PC-3 (cell line): ENCODE results near the gene ITGB1BP1. TPM values are rescaled to one million over a fixed set of nuclear protein-coding genes. Genes with fewer than 3 reads are reported as not detected.

Experiments used
- ATAC-seq: fragments of 200-7000 bp; cut with Tn5 transposase; 2 replicates; pipeline ENCODE4 v1.9.1; 2020; ENCODE audit warnings: mild to moderate bottlenecking, moderate library complexity
- BruUV-seq: library from RNA; stranded (reverse); fragments of 400-500 nt; replicated peaks from 2 replicates; lab custom pipeline; 2021; lab: Mats Ljungman, UMichigan
- CTCF ChIA-PET: fragments of 300-600 bp; sonication (Branson Sonifier 250); formaldehyde crosslinking; loops from one replicate; lab custom pipeline; 2022; ENCODE audit warnings: antibody characterized with exemption; lab: Charles Lee
- POLR2A ChIA-PET: fragments of 300-600 bp; sonication (Branson Sonifier 250); formaldehyde crosslinking; loops from one replicate; lab custom pipeline; 2022; ENCODE audit warnings: antibody characterized with exemption; ENCODE audit not compliant: unreplicated experiment; lab: Charles Lee
- DNase-seq: peaks from one replicate; pipeline ENCODE4 v3.0.0-alpha.2; 2015
- H2AFZ ChIP-seq: fragments of 300-600 bp; sonication (generic); 2 replicates; pipeline ENCODE4 v1.6.0; 2016; ENCODE audit warnings: antibody characterized with exemption, low read length
- H3F3A ChIP-seq: fragments of 300-600 bp; sonication (generic); one replicate; pipeline ENCODE4 v1.6.0; 2017; ENCODE audit warnings: antibody characterized with exemption, low read length, control low read depth, mild to moderate bottlenecking; ENCODE audit not compliant: unreplicated experiment
- H3K27ac ChIP-seq: fragments of 300-600 bp; sonication (generic); 2 replicates; pipeline ENCODE4 v1.5.1; 2016; ENCODE audit warnings: mild to moderate bottlenecking, low read length
- H3K27me3 ChIP-seq: fragments of 300-600 bp; sonication (generic); 2 replicates; pipeline ENCODE4 v1.6.1; 2016; ENCODE audit warnings: low read length, mixed read lengths
- H3K36me3 ChIP-seq: fragments of 300-600 bp; sonication (generic); 2 replicates; pipeline ENCODE4 v1.6.1; 2016; ENCODE audit warnings: low read depth, mixed run types, low read length, mixed read lengths
- H3K4me1 ChIP-seq: fragments of 300-600 bp; sonication (generic); 2 replicates; pipeline ENCODE4 v1.5.1; 2016; ENCODE audit warnings: low read length; ENCODE audit not compliant: insufficient read depth
- H3K4me2 ChIP-seq: fragments of 300-600 bp; sonication (generic); 2 replicates; pipeline ENCODE4 v1.6.0; 2016; ENCODE audit warnings: low read length
- H3K4me3 ChIP-seq: fragments of 300-600 bp; sonication (generic); 2 replicates; pipeline ENCODE4 v1.5.1; 2016; ENCODE audit warnings: mild to moderate bottlenecking, low read length, mixed read lengths
- H3K79me2 ChIP-seq: fragments of 300-600 bp; sonication (generic); 2 replicates; pipeline ENCODE4 v1.6.1; 2017; ENCODE audit warnings: low read length, mixed read lengths
- H3K9ac ChIP-seq: fragments of 300-600 bp; sonication (generic); 2 replicates; pipeline ENCODE4 v1.6.0; 2016; ENCODE audit warnings: mild to moderate bottlenecking, low read length
- H3K9me2 ChIP-seq: fragments of 300-600 bp; sonication (generic); replicated peaks from 2 replicates; pipeline ENCODE4 v1.6.1; 2016; ENCODE audit warnings: mixed run types, low read length, mixed read lengths
- H3K9me3 ChIP-seq: fragments of 300-600 bp; sonication (generic); 2 replicates; pipeline ENCODE4 v1.6.1; 2016; ENCODE audit warnings: low read length, mixed read lengths
- H4K20me1 ChIP-seq: fragments of 300-600 bp; sonication (generic); 2 replicates; pipeline ENCODE4 v1.6.1; 2016; ENCODE audit warnings: low read length, mixed read lengths
- EZH2 ChIP-seq: fragments of 300-600 bp; sonication (generic); IDR thresholded peaks from one replicate; pipeline ENCODE4 v1.6.1; 2017; ENCODE audit warnings: antibody characterized with exemption, mild to moderate bottlenecking, low read length; ENCODE audit not compliant: unreplicated experiment
- EZH2phosphoT487 ChIP-seq: fragments of 300-600 bp; sonication (generic); IDR thresholded peaks from 2 replicates; pipeline ENCODE4 v1.6.1; 2018; ENCODE audit warnings: mild to moderate bottlenecking, antibody characterized with exemption, low read length, borderline replicate concordance
- intact Hi-C: fragments of 100-400 bp; cut with micrococcal nuclease; formaldehyde crosslinking; loops from 2 replicates; pipeline ENCODE4 v1.9.0; 2023
- total RNA-seq: library from RNA; depleted of rRNA; stranded (reverse); fragments of >200 nt; gene quantifications from 2 replicates; pipeline ENCODE4 v1.2.3, GENCODE V29; 2014
- TF ChIP-seq, protein P1 (sequence below): fragments of 300-600 bp; sonication (generic); conservative IDR thresholded peaks from 2 replicates; pipeline ENCODE4 v1.5.1; 2017; ENCODE audit warnings: antibody characterized with exemption, low read depth, mild to moderate bottlenecking, low read length

ITGB1BP1 gene
- total RNA-seq, 1 experiment from 2014 or later: 77.6 TPM

GRCh38 chr2:9388950-9389911 is 34.1 kb downstream of the ITGB1BP1 start:
- Histone ChIP-seq H2AFZ (no peak overlapping the region), H3K9me3 (no peaks in the 10 kb centered on the region), H3K27ac (no peak overlapping the region), H4K20me1 (no peaks in the 10 kb centered on the region), H3K4me2 (no peak overlapping the region), H3K9ac (no peak overlapping the region), H3K4me1 (peaks cover 27% of the 10 kb centered on the region), H3K4me3 (no peak overlapping the region), H3K79me2 (no peaks in the 10 kb centered on the region), H3K36me3 (peaks cover 50% of the 10 kb centered on the region), H3K27me3 (no peaks in the 10 kb centered on the region), H3K9me2 (no peaks in the 10 kb centered on the region), H3F3A (peaks cover 7% of the 10 kb centered on the region)
- intact Hi-C loops: no loop called here
- no peak for ATAC-seq
- ChIA-PET CTCF (no interaction called here), POLR2A (no interaction called here)
- BruUV-seq: no TSS peak
- TF ChIP-seq EZH2: no peak
- TF ChIP-seq, protein P1, sequence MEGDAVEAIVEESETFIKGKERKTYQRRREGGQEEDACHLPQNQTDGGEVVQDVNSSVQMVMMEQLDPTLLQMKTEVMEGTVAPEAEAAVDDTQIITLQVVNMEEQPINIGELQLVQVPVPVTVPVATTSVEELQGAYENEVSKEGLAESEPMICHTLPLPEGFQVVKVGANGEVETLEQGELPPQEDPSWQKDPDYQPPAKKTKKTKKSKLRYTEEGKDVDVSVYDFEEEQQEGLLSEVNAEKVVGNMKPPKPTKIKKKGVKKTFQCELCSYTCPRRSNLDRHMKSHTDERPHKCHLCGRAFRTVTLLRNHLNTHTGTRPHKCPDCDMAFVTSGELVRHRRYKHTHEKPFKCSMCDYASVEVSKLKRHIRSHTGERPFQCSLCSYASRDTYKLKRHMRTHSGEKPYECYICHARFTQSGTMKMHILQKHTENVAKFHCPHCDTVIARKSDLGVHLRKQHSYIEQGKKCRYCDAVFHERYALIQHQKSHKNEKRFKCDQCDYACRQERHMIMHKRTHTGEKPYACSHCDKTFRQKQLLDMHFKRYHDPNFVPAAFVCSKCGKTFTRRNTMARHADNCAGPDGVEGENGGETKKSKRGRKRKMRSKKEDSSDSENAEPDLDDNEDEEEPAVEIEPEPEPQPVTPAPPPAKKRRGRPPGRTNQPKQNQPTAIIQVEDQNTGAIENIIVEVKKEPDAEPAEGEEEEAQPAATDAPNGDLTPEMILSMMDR: no peak
- no peak for TF ChIP-seq EZH2phosphoT487
- no peak for DNase-seq

GRCh38 chr2:9388199-9388681 is 35.1 kb downstream of the ITGB1BP1 start:
- ATAC-seq (no peak), DNase-seq (no peak)
- no peak overlapping the region for H3K9ac ChIP-seq
- TF ChIP-seq EZH2phosphoT487: no peak
- TF ChIP-seq EZH2: no peak
- TF ChIP-seq, protein P1: no peak
- H3K27me3 ChIP-seq: no peaks in the 10 kb centered on the region
- no peak overlapping the region for H2AFZ ChIP-seq
- no peaks in the 10 kb centered on the region for H3K9me2 ChIP-seq
- no TSS peak for BruUV-seq
- H3K27ac ChIP-seq: no peak overlapping the region
- intact Hi-C loops: no loop called here
- no peak overlapping the region for H3K4me3 ChIP-seq
- no peaks in the 10 kb centered on the region for H4K20me1 ChIP-seq
- no peaks in the 10 kb centered on the region for H3K9me3 ChIP-seq
- H3K79me2 ChIP-seq: no peaks in the 10 kb centered on the region
- ChIA-PET POLR2A (no interaction called here), CTCF (no interaction called here)
- H3K36me3 ChIP-seq: peaks cover 48% of the 10 kb centered on the region
- H3K4me1 ChIP-seq: peaks cover 27% of the 10 kb centered on the region
- H3K4me2 ChIP-seq: no peak overlapping the region
- peaks cover 7% of the 10 kb centered on the region for H3F3A ChIP-seq

GRCh38 chr2:9385841-9386240 is 37.5 kb downstream of the ITGB1BP1 start:
- ChIA-PET POLR2A (no interaction called here), CTCF (no interaction called here)
- Histone ChIP-seq H3K79me2 (no peaks in the 10 kb centered on the region), H4K20me1 (no peaks in the 10 kb centered on the region), H3K9me2 (no peaks in the 10 kb centered on the region), H3K27ac (peak overlapping the region; percentile 80), H3K9me3 (no peaks in the 10 kb centered on the region), H3K36me3 (peaks cover 58% of the 10 kb centered on the region), H3K4me2 (peak overlapping the region; percentile 46; the same call in 1 of the 2 replicates), H3K4me3 (no peak overlapping the region), H3K9ac (no peak overlapping the region), H3K27me3 (no peaks in the 10 kb centered on the region), H2AFZ (no peak overlapping the region), H3K4me1 (peaks cover 48% of the 10 kb centered on the region), H3F3A (peaks cover 11% of the 10 kb centered on the region)
- ATAC-seq (no peak), DNase-seq (no peak)
- TF ChIP-seq EZH2phosphoT487: no peak
- TF ChIP-seq, protein P1: no peak
- TF ChIP-seq EZH2: no peak
- BruUV-seq: no TSS peak
- intact Hi-C loops: loop anchor here (1.0 kb wide), 1 partner anchor 99 kb away; no protein-coding TSS in a partner anchor
